ENCODE results near the gene NSF.
"Not testable (repeated sequence)": the region's sequence is repeated elsewhere in the genome, so short reads cannot be mapped to it uniquely, and the experiment has no call there.

- not testable (repeated sequence) for TF ChIP-seq POLR2A (IDR thresholded peaks at IDR 0.05)
- TF ChIP-seq, protein P1, sequence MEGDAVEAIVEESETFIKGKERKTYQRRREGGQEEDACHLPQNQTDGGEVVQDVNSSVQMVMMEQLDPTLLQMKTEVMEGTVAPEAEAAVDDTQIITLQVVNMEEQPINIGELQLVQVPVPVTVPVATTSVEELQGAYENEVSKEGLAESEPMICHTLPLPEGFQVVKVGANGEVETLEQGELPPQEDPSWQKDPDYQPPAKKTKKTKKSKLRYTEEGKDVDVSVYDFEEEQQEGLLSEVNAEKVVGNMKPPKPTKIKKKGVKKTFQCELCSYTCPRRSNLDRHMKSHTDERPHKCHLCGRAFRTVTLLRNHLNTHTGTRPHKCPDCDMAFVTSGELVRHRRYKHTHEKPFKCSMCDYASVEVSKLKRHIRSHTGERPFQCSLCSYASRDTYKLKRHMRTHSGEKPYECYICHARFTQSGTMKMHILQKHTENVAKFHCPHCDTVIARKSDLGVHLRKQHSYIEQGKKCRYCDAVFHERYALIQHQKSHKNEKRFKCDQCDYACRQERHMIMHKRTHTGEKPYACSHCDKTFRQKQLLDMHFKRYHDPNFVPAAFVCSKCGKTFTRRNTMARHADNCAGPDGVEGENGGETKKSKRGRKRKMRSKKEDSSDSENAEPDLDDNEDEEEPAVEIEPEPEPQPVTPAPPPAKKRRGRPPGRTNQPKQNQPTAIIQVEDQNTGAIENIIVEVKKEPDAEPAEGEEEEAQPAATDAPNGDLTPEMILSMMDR (IDR thresholded peaks at IDR 0.05): not testable (repeated sequence)
Measured at GRCh38 chr17:46649246-46649645, 58.8 kb downstream of the NSF start.

All from testis (tissue), 2 donors.